ENCODE results near the gene HES4.

- no peak for TF ChIP-seq EP300 (IDR thresholded peaks at IDR 0.05; ENCODE audit: borderline replicate concordance)
- TF ChIP-seq TAF1 (IDR thresholded peaks at IDR 0.05; ENCODE audit: low read depth), result no peak
- TF ChIP-seq TCF12 (IDR thresholded peaks at IDR 0.05; ENCODE audit: low read depth), result no peak
- TF ChIP-seq, protein P1, sequence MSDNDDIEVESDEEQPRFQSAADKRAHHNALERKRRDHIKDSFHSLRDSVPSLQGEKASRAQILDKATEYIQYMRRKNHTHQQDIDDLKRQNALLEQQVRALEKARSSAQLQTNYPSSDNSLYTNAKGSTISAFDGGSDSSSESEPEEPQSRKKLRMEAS (IDR thresholded peaks at IDR 0.05), result no peak
- TF ChIP-seq ZBTB7A (IDR thresholded peaks at IDR 0.05; ENCODE audit: low read depth), result no peak
- no peak for TF ChIP-seq YY1 (IDR thresholded peaks at IDR 0.05; ENCODE audit: low read depth)
- 0 out of 2 replicates have a peak, but pooled peaks have one; percentile 25 for TF ChIP-seq NFIC (IDR thresholded peaks at IDR 0.05)
- TF ChIP-seq CREB1 (IDR thresholded peaks at IDR 0.05; ENCODE audit: low read depth), result no peak
- no peak for TF ChIP-seq REST (IDR thresholded peaks at IDR 0.05; ENCODE audit: low read depth)
- no peak for TF ChIP-seq RAD21 (IDR thresholded peaks at IDR 0.05; ENCODE audit: low read depth)
- no peak for TF ChIP-seq CEBPB (IDR thresholded peaks at IDR 0.05)
Measured at GRCh38 chr1:967466-968343, 32.2 kb downstream of the HES4 start.
